GM23338 (cell line): ENCODE measurements around the gene TTC28. TPM values are rescaled to one million over a fixed set of nuclear protein-coding genes. Genes with fewer than 3 reads are reported as not detected.

ENCODE experiments used
- ATAC-seq: fragments of 200-7000 bp; cut with Tn5 transposase; 3 replicates; pipeline ENCODE4 v1.9.1; 2020
- DNase-seq: peaks from one replicate; pipeline ENCODE4 v3.0.0-alpha.2; 2015; ENCODE audit warnings: low spot score
- H2AFZ ChIP-seq: fragments of 200-600 bp; sonication (generic); 2 replicates; pipeline ENCODE4 v1.8.0; 2016; ENCODE audit warnings: antibody characterized with exemption, mild to moderate bottlenecking, moderate library complexity
- H3F3A ChIP-seq: fragments of 200-600 bp; sonication (generic); replicated peaks from 2 replicates; pipeline ENCODE4 v1.8.0; 2017; ENCODE audit warnings: antibody characterized with exemption, mixed run types, low read depth
- H3K27ac ChIP-seq: fragments of 200-600 bp; sonication (generic); 2 replicates; pipeline ENCODE4 v1.6.1; 2016; ENCODE audit warnings: low read depth
- H3K27me3 ChIP-seq: fragments of 200-600 bp; sonication (generic); 2 replicates; pipeline ENCODE4 v1.8.0; 2016; ENCODE audit warnings: mild to moderate bottlenecking, mixed run types, moderate library complexity; ENCODE audit not compliant: insufficient read depth
- H3K36me3 ChIP-seq: fragments of 200-600 bp; sonication (generic); 2 replicates; pipeline ENCODE4 v1.8.0; 2016; ENCODE audit warnings: mild to moderate bottlenecking; ENCODE audit not compliant: insufficient read depth
- H3K4me1 ChIP-seq: fragments of 200-600 bp; sonication (generic); 2 replicates; pipeline ENCODE4 v1.8.0; 2016; ENCODE audit warnings: mild to moderate bottlenecking, moderate library complexity; ENCODE audit not compliant: insufficient read depth
- H3K4me2 ChIP-seq: fragments of 200-600 bp; sonication (generic); 2 replicates; pipeline ENCODE4 v1.7.1; 2017; ENCODE audit warnings: mixed run types
- H3K4me3 ChIP-seq: fragments of 200-600 bp; sonication (generic); 2 replicates; pipeline ENCODE4 v1.6.1; 2016; ENCODE audit warnings: mixed run types
- H3K79me2 ChIP-seq: fragments of 200-600 bp; sonication (generic); replicated peaks from 2 replicates; pipeline ENCODE4 v1.8.0; 2017; ENCODE audit warnings: mild to moderate bottlenecking; ENCODE audit not compliant: insufficient read depth
- H3K9me2 ChIP-seq: fragments of 200-600 bp; sonication (generic); 2 replicates; pipeline ENCODE4 v1.8.0; 2017; ENCODE audit not compliant: insufficient read depth
- H4K20me1 ChIP-seq: fragments of 200-600 bp; sonication (generic); replicated peaks from 2 replicates; pipeline ENCODE4 v1.8.0; 2017; ENCODE audit warnings: mild to moderate bottlenecking; ENCODE audit not compliant: insufficient read depth
- H3K27ac Mint-ChIP-seq: 2 replicates; pipeline ENCODE4 v1.8.0; 2020; ENCODE audit warnings: inconsistent platforms, mild to moderate bottlenecking, moderate library complexity, mixed read lengths
- H3K27me3 Mint-ChIP-seq: 3 replicates; pipeline ENCODE4 v1.8.0; 2022; ENCODE audit warnings: low read depth, mild to moderate bottlenecking, moderate library complexity, mixed read lengths, inconsistent platforms; ENCODE audit not compliant: insufficient read depth, poor library complexity
- H3K36me3 Mint-ChIP-seq: 3 replicates; pipeline ENCODE4 v1.8.0; 2021; ENCODE audit warnings: low read depth, mild to moderate bottlenecking, inconsistent platforms, moderate library complexity, mixed read lengths
- H3K4me1 Mint-ChIP-seq: 3 replicates; pipeline ENCODE4 v1.8.0; 2020; ENCODE audit warnings: mild to moderate bottlenecking, inconsistent platforms, mixed read lengths
- H3K4me3 Mint-ChIP-seq: 3 replicates; pipeline ENCODE4 v1.8.0; 2021; ENCODE audit warnings: moderate library complexity, mild to moderate bottlenecking, inconsistent platforms, mixed read lengths
- H3K9me3 Mint-ChIP-seq: 3 replicates; pipeline ENCODE4 v1.8.0; 2020; ENCODE audit warnings: moderate library complexity, mild to moderate bottlenecking, inconsistent platforms, mixed read lengths
- EZH2phosphoT487 ChIP-seq: fragments of 200-600 bp; sonication (generic); IDR thresholded peaks from one replicate; pipeline ENCODE4 v1.8.1; 2018; ENCODE audit warnings: antibody characterized with exemption; ENCODE audit not compliant: unreplicated experiment
- NANOG ChIP-seq: IDR thresholded peaks from 2 replicates; pipeline ENCODE4 v1.6.1; 2016; ENCODE audit warnings: antibody characterized with exemption, borderline replicate concordance
- REST ChIP-seq: IDR thresholded peaks from one replicate; pipeline ENCODE4 v1.6.1; 2018; ENCODE audit warnings: antibody characterized with exemption; ENCODE audit not compliant: unreplicated experiment
- STAT1 ChIP-seq: IDR thresholded peaks from one replicate; pipeline ENCODE4 v1.6.1; 2016; ENCODE audit warnings: antibody characterized with exemption; ENCODE audit not compliant: unreplicated experiment
- ZNF331 ChIP-seq: fragments of 250-450 bp; sonication (Bioruptor Pico); IDR thresholded peaks from 2 replicates; pipeline ENCODE4 v1.5.0; 2020; ENCODE audit warnings: low read depth, mild to moderate bottlenecking, moderate library complexity
- ZNF462 ChIP-seq: fragments of 250-450 bp; sonication (Bioruptor Pico); IDR thresholded peaks from 2 replicates; pipeline ENCODE4 v1.5.0; 2020; ENCODE audit warnings: mild to moderate bottlenecking, moderate library complexity
- polyA plus RNA-seq: library from polyadenylated mRNA; unstranded; fragments of >200 nt; fragmentation: Nextera tagmentation; extraction: Ambion mirVana; gene quantifications from 2 replicates; pipeline ENCODE4 v1.2.1, GENCODE V29; 2016
- total RNA-seq: library from RNA; depleted of rRNA; stranded (reverse); fragments of >200 nt; shearing (Covaris generic); gene quantifications from 2 replicates; pipeline ENCODE4 v1.2.3, GENCODE V29; 2014

TTC28 gene
- total and polyA plus RNA-seq, 2 experiments from 2014 or later, result 4.5 to 16.1 TPM

- TF ChIP-seq ZNF462 (CRISPR knock-in tag) (no peak), STAT1 (no peak), EZH2phosphoT487 (no peak), REST (no peak)
These were observed 71.1 kb downstream of the TTC28 start (continued) for GRCh38 chr22:28608546-28608945.

GRCh38 chr22:28607795-28608194 is 71.8 kb downstream of the TTC28 start:
- Histone ChIP-seq H4K20me1 (no peaks in the 10 kb centered on the region), H3K27me3 (no peaks in the 10 kb centered on the region), H3K9me2 (peaks cover 4% of the 10 kb centered on the region; the same call in 1 of the 2 replicates), H2AFZ (no peak overlapping the region), H3K79me2 (0 out of 2 replicates have a peak, but pooled peaks cover 5% of the 10 kb centered on the region), H3K27ac (no peak overlapping the region), H3K4me3 (no peak overlapping the region), H3F3A (no peaks in the 10 kb centered on the region), H3K36me3 (no peaks in the 10 kb centered on the region), H3K4me2 (no peak overlapping the region), H3K4me1 (no peaks in the 10 kb centered on the region; the same call in 1 of the 2 replicates)
- Mint-ChIP-seq H3K36me3 (peaks cover 10% of the 10 kb centered on the region; the same call in 2 of the 3 replicates), H3K4me3 (no peak overlapping the region), H3K27me3 (peaks cover 4% of the 10 kb centered on the region), H3K9me3 (no peaks in the 10 kb centered on the region), H3K27ac (no peak overlapping the region; the same call in 1 of the 2 replicates), H3K4me1 (peaks cover 15% of the 10 kb centered on the region)
- DNase-seq (no peak), ATAC-seq (no peak)
- TF ChIP-seq ZNF462 (CRISPR knock-in tag), result no peak
- TF ChIP-seq ZNF331 (CRISPR knock-in tag), result no peak
- TF ChIP-seq NANOG, result no peak
